Tibial nerve (tissue), 4 donors: ENCODE measurements around the gene LBX2.

Experiments
- CTCF ChIP-seq, 5 experiments: fragments of 200-600 bp in 3 of 5; fragments of 450-650 bp in 2 of 5; sonication (generic) in 3 of 5; IDR thresholded peaks; one replicate each; pipeline ENCODE4 v1.5.1; 2016 to 2019; ENCODE audit warnings: antibody characterized with exemption in 5 of 5, mild to moderate bottlenecking in 3 of 5, moderate library complexity in 2 of 5
- EP300 ChIP-seq, 2 donors: sonication (generic); formaldehyde crosslinking; IDR thresholded peaks; one replicate each; pipeline ENCODE4 v1.6.1; 2017; ENCODE audit warnings: antibody characterized with exemption in 2 of 2, mild to moderate bottlenecking in 1 of 2
- POLR2A ChIP-seq, 2 donors: fragments of 450-650 bp; IDR thresholded peaks; one replicate each; pipeline ENCODE4 v1.6.1; 2017; ENCODE audit warnings: antibody characterized with exemption in 2 of 2, mild to moderate bottlenecking in 2 of 2, moderate library complexity in 2 of 2

- TF ChIP-seq EP300 (IDR thresholded peaks at IDR 0.05) (no peak), CTCF (IDR thresholded peaks at IDR 0.05) (peak in 1 of 5 experiments; percentile 15), POLR2A (IDR thresholded peaks at IDR 0.05) (no peak)
Measured at GRCh38 chr2:74474899-74475298, 24.5 kb downstream of the LBX2 start.
